Retina (tissue), 1 donor: ENCODE results near the gene CFDP1.

Experiments used
- DNase-seq: peaks from one replicate; pipeline ENCODE4 v3.0.0-alpha.2; 2016

The CFDP1 gene

DNA sequence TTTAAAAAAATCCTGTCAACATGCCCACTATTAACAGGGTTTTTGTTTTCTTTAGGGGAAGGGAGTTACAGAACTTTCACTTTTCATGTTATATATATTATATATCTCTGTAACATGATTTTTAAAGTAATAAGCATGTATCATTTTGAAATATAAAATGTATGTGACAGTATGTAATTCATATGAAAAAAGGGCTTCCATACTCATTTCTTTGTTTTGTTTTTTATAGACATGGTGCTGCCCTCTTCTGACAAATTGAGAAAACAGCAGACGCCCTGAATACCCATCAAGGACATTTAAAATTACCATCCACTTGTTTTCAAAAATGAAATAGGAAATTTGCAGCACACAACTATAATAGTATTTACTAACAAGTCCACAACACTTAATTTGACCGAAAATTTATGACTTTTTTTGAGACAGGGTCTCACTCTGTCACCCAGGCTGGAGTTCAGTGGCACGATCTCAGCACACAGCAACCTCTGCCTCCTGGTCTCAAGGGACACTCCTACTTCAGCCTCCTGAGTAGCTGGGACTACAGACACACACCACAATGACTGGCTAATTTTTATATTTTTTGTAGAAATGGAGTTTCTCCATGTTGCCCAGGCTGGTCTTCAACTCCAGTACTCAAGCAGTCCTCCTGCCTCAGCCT lies 30.4 kb downstream of the CFDP1 start:
- peak; percentile 49 for DNase-seq

DNA sequence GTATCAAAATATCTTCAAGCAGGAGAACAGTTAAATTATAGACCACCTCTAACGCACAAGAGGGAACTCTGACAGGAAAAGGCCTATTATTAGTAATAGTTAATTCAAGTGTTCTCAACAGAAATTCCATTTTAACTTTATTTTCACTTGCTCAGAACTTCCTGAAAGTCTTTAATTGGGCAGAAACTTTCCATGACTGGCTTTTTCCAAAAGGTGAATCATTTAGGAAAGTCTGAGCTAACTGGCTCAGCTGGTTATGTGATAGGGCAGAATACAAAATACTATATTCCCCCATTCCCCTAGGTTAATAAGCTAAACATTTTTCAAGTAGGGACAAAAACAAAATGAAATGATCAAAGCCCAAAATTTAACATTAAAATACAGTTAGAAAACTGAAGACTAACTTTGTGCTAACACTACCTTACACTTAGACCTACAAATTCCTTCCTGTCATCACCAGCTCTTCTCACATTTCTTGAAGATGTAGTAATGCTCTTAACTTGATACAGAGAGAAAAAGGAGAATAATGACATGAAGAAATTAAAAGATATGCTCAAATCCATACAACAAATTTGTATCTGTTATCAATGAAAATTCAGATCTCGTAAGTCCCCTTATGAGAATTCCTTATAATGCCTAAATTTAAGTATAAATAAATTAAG lies 31.0 kb downstream of the CFDP1 start:
- no peak for DNase-seq

DNA sequence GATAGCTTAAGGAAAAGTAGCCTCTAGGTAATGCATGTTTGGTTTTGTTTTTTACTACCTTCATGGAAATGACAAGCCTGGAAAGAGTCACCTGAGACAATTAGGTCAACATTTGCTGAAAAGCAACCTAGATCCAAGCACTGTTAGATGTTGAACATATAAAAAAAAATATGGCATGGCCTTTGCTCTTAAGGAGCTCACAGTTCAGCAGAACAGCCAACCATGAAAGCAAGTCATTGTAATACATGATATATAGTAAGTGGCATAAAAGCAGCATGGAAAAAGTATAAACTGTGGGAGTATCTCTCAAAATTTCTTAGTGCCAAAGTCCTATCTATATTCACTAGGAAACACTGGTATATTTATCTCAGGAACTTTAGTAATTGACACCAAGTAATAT lies 31.6 kb downstream of the CFDP1 start:
- no peak for DNase-seq

DNA sequence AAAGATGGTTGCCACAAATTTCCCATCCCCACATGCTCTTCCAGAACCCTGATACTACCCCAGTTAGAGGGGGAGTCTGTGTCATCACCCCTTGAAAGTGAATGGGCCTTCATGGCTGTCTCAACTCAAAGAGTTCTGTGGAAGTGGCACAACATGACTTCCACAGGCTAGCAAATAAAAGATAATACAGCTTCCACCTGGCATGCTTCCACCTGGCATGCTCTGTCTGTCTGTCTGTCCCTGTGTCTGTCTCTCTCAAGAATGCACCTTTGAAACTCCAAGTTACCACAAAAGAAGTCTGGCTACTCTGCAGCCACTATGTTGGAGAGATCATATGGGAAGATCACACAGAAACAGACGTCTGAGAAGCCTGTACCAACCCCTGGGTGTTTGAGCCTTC lies 35.0 kb downstream of the CFDP1 start:
- DNase-seq = no peak

DNA sequence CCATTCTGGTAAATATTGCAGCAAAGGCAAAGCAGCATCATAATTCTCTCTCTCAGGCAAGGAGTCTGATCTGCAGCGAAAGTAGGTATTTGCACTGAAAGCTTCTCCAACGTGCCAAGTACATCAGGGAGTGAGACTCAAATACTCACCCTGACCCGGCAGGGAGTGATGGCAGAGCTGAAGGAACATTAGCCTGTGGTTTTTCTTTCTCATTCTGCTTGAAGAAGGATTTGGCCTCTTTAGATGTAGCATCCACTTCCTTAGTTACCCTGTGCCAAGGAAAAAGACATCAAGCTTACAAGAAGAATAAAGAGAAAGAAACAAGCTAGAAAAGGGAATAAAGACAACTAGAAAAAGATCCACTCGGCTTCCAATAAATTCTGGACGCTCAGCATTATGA lies 38.4 kb downstream of the CFDP1 start:
- no peak for DNase-seq

DNA sequence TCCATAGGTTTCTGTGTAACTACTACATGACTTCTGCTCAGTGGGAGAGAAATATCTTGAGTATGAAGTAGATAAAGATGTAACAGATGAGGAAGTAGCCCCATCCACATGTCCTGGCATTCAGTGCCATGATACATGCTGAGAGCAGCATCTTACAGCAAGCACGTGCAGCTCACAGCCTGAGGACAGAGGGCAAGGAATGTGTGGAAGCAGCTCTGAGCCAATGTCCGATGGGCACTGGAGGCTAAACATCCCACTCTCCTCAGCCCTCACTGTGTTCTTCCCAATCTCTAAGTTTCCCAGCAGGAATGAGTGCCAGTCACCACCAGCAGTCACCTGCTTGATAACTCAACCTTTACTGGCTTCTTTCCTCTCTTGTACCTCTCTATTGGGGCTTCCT lies 40.4 kb downstream of the CFDP1 start:
- DNase-seq = no peak

DNA sequence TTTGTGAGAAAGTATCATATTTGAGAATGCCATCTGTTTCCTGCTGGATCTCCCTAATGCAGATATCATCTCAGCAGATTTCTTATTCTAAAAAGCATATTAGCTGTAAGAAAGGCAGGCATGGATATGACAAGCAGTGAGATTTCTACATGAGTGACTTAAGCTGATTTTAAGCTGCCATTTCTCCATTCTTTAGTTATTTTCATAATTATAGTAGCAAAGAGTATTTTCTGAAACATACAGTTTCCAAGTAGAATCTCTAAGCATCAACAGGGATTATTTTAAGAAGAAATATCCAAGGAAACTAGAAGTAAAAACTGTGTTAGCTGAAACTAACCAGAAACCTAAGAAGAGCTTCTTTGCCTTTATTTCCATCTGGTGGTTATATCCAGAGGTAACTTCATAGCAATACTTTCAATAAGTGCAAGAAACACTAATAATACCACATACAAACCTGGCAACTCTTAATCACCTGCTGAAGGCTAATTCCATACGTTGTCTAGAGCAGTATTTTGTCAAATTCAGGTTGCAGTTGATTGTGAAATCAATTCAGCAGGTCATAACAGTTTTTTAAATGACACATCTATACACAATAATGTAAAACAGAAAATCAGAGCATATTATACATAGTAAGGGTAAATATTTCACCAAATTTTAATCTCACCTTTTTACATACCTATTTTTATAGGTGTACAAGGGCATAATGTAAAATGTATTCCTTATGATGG lies 42.2 kb downstream of the CFDP1 start:
- no peak for DNase-seq

DNA sequence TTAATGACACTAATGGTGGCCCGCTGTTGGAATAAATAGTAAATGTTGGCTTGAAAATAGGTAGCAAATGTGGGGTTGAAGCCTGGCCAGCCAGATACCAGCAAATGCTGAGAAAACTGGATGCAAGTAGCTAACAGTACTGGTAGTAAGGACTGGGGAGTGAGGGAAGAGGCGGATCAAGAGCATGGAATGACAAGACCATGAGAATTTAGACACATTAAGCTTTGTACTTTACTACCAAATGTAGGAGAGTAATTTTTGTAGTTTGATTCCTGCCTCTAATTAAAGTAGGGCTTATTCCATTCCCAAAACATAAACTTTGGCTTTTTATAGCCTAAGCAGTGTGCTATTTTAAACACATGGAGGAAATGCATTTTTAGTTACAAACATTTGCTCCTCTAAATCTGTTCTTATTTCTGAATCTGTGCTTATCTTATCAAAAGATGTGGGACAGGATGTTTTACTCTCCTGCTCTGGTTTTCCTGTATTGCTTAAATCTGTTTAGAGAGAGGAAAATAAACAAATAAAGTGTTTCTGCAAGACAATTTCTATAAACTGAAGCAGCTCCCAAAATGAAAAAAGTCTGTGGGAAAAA lies 44.1 kb downstream of the CFDP1 start:
- no peak for DNase-seq

DNA sequence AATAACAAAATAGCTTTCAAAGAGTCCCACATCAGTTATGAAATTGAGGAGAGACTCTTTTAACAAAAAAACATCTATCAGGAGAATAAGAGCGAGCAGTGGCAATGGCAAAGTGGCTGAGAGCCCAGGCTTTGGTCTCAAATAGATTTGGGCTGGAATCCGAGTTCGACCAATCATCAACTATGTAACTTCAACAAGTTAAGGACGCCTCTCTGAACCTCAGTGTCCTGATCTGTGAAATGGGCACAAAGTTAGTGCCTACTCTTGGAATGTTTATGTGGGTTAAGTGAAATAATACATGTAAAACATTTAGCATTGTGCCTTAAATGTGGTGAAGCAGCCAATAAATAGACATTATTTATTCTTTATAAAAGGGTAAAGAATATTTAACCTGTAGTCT lies 45.4 kb downstream of the CFDP1 start:
- DNase-seq = no peak

DNA sequence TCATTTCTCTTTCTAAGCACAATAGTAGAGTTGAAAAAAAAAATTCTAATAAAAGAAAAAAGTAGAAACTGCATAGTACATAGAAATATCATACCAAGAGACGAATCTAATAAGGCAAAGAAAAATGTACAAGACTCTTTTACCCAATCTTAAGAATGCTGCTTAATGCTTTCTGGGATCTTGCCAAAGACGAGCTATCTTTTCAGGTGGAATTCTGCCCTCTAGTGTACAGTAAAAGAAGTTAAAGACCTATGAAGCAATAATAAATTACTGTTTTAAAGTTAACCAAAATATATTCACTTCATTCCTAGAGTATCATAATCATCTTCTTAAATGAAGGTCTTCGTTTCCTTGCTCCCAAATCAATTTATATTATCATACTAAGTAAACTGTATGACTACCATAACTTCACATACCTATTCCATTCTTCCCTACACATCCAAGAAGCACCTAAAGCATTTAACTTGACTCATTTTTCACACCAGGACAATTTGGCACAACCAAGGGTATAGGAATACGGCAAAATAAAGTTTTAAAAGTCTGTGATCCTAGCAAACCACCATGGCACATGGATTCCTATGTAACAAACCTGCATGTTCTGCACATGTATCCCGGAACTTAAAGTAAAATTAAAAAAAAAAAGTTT lies 47.7 kb downstream of the CFDP1 start:
- DNase-seq = no peak

DNA sequence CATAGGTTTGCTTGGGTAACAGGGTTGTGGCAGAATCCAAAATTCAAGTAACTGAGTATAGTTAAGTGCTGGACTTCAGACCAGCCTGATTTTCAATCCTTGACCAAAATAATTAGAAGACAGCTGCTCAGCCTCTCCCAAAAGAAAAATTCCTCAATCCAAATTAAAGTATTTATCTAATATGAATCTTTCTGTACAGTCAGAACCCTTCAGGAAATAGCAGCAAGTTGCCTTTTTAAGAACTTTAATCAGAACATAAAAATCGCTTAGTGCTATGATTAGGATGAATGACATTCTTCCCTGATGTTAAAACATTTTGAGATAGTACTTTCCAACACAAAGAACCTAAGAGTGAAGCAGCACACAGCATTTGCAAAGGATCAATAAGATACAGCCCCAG lies 50.2 kb downstream of the CFDP1 start:
- no peak for DNase-seq

DNA sequence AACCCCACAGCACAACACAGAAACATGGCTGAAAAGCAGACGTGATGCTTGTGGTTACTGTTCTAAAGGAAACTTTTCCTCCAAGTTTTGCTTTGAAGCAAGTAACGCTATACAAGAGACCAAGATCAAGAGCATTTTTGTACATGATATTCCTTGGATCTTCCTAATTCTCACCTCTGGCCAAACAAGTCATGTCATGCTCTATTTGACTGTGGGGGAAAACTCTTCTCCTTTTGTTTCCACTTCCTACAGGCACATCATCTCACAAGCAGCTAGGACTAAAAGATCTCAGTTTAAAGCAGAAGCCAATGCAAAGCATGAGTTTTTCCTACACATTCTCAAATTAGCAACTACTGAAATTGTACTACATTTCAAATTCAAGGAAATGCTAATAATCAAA lies 50.7 kb downstream of the CFDP1 start:
- no peak for DNase-seq

DNA sequence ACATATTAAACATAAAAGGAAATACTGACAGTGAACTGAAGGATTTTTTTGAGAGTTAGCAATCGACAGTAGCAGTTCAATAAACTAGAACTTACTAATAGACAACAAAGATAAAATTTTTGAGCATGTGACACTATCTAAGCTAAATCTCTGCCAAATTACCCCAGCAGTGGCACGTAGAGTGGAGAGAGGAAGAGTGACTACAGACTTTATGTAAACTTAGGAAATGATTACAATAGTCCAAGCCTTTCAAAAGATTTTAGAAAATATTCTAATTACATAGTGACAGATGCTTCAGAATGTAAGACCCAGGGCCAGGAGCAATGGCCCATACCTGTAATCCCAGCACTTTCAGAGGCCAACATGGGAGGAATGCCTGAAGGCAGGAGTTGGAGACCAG lies 52.4 kb downstream of the CFDP1 start:
- DNase-seq = no peak

DNA sequence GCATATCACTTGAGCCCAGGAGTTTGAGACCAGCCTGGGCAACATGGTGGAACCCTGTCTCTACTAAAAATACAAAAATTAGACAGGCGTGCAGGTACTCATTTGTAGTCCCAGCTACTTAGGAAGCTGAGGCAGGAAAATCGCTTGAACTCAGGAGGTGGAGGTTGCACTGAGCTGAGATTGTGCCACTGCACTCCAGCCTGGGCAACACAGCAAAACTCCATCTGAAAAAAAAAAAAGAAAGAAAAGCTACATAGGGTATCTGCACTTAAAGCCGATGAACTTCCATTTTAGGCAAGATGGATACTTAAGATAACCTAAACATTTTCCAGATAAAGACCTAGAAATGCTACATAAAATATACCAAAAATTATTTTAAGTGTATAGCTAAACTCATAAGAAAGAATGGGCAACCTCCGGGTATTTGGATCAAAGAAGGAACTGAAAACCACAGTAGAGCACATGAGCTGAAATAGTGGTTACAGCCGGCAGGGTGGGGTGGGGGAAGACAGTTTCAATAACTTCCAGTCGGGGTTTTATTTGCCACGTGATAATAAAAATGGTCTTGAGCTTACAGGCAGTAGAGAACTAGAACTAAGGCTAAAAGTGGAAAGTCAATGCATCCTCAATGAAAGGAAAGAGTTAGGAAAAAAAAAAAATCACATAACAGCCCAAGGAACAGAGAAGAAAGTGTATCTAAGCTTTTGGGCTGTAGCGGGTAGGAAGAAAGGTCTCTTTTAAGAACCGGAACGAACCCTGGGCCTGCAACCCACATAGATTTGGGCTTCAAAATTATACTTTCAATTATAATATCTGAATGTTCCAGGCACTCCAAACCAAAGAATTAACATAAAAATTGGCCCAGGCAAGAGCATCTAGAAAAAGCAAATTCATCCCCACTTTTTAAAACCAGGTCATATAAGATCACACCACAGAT lies 53.1 kb downstream of the CFDP1 start:
- DNase-seq = no peak

DNA sequence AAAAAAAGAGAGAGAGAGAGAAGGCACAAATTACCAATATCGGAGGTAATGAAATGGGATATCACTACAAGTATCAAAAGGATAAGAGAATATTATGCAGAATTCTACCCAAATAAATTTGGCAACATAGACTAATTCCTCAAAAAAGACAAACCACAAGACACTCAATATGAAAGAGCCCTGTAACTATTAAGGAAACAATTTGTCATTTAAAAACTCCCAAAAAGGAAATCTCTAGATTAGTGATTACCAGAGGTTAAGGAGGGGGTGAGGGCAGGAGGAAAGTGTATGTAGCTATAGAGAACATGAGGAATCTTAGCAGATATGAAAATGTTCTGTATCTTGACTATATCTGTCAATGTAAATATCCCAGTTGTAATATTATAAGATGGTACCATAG lies 54.0 kb downstream of the CFDP1 start:
- no peak for DNase-seq

DNA sequence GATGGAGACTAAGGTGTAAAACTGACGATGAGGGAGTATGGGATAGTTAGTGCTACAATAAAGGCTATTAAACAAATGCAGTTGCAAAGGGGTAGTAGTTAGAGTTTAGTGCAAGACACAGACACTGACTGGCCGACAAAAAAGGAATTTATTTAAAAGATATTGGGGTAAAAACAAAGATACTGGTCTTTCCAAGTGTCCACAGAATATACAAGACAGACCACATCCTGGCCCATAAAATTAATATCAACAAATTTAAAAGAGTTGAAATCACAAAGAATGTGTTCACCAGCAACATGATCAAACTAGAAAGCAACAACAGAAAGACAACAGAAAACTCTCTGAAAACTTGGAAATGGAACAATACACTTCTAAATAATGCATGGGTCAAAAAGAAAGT lies 54.7 kb downstream of the CFDP1 start:
- DNase-seq = no peak

DNA sequence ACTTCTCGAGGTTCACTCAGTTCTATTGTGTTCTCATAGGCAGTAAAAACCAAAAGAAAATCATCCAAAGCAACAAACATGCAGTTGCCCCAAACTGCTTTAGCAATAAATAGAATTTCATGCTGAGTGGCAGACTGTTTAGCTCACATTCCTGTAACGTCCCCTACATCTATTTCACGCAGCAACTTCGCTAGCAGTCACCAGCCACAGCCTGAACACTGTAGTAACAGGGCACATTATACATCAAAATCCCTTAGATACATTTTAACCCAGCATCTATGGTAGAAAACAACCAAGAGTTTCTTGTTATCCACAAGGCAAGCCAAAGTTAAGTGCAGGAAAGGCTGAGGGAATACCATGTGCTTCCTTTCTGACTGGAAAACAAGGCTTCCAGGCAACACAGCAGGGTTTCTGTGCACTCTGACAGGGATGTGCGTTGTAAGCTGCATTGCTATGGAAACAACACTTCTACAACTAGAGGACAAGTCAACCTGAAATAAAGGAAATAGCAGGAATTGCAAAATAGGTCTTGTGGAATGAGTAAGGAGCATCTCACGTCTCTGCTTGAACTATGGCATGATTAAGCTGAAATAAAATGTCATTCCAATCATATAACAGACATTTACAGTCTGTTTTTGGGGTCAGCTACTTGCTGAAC lies 55.4 kb downstream of the CFDP1 start:
- peak; percentile 71 for DNase-seq

DNA sequence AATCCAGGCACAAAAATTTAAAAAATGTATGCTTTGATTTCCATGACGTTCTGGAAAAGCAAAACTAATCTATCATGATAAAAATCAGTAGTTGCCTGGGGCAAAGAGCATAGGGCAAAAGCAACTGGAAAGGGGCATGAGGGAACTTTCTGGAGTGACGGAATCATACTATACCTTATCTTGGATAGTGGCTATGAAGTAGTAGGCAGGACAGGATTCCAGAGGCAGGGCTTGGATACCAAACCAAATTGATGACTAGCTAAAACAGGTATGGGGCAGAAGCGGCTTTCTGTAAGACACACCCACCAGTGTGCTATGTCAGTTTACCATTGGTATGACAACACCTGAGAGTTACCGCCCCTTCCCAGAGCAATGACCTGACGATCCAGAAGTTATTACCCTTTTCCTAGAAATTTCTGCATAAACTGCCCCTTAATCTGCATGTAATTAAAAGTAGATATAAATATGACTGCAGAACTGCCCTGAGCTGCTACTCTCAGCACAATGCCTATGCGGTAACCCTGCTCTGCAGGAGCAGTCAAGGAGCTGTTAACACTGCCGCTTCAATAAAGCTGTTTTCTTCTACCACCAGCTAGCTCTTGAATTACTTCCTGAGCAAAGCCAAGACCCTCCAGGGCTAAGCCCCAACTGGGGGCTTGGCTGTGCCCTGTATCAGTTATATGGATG lies 56.7 kb downstream of the CFDP1 start:
- peak; percentile 40 for DNase-seq

DNA sequence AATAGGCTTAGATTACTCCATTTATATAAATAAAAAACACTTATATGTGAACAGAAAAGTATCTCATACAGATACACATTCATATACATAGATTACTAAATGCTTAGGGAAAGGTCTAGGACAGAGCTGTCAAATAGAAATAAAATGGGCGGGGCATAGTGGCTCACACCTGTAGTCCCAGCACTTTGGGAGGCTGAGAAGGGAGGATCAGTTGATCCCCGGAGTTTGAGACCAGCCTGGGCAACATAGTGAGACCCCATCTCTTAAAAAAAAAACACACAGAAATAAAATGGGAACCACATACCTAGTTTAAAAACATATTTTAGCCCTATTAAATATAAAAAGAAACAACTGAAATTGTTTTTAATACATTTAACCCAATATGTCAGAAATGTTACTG lies 58.9 kb downstream of the CFDP1 start:
- no peak for DNase-seq

DNA sequence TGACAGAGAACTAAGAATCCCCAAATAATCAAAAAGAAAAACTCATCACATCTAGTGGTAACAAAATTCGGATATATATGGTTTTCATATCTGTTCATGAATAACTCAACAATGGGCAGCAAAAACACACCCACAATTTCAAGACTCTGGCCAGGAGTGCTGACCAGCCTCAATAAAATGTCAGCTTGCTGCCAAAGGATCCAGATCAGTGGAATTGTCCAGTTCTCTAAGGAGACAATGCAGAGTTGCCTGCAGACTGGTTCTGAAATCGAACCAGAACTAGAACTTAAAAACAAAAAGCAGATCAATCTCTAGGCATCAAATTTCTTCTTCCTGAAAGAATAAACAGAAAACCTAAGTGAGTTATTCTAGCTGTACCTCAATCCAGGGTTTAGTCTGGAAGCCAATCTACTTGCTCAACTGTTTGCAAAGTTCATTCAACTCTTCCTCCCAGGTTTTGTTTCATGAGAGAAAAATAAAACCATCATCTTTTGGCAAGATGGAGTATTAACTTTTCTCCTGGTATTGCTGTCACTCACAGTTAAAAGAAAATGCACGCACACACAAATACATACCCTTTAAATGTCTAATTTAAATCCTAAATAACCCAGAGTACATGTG lies 61.0 kb downstream of the CFDP1 start:
- DNase-seq = no peak

DNA sequence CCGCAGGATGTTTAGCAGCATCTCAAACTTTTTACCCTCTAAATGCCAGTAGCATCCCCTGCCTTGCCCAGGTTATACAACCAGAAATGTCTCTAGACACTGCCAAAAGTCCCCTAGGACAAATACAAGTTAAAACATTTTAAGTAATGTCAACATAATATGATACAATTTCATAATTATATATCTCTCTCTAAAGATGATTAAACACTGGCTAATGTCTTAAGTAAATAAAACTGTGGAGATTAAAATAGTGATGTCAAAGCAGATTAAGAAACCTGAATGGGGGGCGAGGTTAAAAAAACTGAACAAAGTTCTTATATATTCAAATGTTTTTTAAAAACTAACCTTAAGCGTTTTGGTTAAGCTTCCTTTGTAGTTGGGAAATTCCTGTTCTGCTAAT lies 62.1 kb downstream of the CFDP1 start:
- DNase-seq = no peak
